Stimulated activated CD4-positive, alpha-beta T cell treated with anti-CD3 and anti-CD28 coated beads, Interleukin-1b, Interleukin-23, amount 100 ng/mL, for 48 hours (primary cell): ENCODE measurements around the gene SLC2A2.
"Not testable (repeated sequence)": the region's sequence is repeated elsewhere in the genome, so short reads cannot be mapped to it uniquely, and the experiment has no call there.

Experiments used
- DNase-seq: peaks from one replicate; pipeline ENCODE4 v3.0.0-alpha.2; 2020

Gene SLC2A2

DNA sequence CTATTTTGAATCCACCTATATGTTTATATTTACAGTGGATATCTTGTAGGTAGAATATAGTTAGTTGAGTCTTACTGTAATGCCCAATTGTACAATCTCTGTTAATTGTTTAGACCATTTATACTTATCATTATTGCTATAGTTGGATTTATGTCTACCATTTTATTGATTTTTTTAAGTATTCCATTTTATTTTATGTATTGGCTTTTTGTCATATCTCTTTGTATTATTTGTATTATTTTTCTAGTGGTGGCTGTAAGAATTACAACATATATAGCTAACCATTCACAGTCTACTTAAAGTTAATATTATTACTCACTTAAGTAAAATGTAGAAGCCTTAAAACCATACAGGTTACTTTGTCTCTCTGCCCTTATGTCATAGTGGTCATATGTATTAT, 46.1 kb downstream of the SLC2A2 start:
- no peak for DNase-seq

DNA sequence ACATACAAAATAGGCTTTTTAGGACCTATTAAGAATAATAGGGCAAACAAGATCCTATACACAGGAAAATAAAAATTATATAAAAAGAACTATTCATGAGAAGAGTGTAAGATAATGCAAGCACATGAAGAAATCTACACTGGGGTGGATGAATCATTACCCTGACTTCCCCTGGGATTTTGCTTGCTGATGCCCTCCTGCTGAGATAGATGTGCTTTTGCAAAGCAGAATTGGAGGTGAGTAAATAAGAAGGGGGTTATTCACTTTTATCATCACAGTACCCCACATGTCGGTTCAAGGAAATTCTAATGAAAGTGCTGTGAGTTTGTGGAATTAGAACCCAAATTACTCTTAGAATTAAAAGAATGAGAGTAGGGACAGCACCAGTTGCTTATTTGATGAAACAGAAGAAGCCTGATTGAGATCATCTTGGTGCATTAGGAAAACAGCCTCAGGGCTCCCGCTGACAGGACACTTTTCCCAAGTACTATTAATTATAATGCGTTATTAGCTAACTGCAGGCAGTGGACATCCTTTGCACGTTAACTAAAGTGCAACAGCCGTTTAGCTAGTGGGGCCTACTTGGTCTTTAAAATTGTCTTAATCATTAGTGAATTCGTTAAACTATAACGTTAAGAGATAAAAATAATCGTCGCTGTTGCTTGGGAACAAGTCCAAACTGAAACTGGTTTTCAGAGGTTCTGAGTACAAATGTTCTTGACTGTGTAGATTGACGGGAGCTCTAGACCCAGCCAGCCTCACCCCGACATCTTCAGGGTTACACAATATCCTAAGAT, 48.4 kb downstream of the SLC2A2 start:
- DNase-seq: no peak

DNA sequence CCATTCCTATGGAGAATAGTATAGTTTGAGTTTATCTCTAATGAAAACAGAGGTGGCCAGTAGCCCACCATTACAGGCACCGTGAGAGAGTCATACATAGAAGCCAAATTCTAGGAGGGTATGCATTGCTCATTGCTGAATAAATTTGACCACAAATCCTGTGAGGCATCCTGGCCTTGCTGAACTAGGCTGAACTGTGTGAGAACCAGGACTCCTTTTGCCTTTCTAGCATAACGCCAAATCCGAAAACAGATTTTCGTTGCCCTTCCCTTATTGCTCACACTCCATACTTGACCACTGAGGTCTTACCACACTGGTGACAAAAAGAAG, 50.4 kb downstream of the SLC2A2 start:
- DNase-seq: no peak

DNA sequence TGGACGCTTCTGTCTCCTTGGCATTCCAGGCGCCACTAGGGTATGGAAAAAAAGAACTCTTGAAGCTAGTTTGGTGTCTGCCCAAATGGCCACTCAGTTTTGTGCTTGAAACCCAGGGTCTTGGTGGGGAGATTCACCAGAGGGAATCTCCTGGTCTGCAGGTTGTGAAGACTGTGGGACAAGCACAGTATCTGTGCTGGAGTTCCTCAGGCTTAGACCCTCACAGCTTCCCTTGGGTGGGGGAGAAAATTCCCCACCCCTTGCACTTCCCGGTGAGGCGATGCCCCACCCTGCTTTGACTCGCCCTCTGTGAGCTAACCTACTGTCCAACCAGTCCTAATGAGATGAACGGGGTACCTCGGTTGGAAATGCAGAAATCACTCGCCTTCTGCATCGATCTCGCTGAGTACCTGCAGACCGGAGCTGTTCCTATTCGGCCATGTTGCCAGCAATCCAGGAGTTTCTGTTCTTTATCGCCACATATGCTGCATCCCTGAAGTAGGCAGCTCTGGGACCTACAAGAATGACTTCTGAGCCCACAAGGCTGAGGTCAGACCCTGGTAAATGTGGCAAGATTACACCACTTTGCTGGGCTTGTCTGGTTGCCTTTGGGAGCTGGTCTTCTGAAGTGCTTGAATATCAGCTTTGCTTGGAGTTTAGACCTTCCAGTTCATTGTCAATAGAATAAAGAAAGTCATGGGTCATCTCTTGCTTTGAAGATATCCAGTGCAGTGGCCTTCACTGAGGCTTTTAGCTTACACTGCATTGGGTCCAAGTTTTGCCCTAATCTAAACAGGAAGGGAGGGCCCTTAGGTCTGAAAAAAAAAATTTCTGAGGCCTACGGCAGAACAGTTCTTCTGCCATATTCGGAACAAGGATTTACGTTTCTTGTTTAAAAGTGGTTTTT, 51.0 kb downstream of the SLC2A2 start:
- DNase-seq: no peak

- DNase-seq: no peak
These were observed 51.6 kb downstream of the SLC2A2 start for GRCh38 chr3:170974872-170975271.

- not testable (repeated sequence) for DNase-seq
These were observed 53.6 kb downstream of the SLC2A2 start for GRCh38 chr3:170972917-170973316.

- DNase-seq: no peak
These were observed 59.4 kb downstream of the SLC2A2 start for GRCh38 chr3:170967126-170967525.

DNA sequence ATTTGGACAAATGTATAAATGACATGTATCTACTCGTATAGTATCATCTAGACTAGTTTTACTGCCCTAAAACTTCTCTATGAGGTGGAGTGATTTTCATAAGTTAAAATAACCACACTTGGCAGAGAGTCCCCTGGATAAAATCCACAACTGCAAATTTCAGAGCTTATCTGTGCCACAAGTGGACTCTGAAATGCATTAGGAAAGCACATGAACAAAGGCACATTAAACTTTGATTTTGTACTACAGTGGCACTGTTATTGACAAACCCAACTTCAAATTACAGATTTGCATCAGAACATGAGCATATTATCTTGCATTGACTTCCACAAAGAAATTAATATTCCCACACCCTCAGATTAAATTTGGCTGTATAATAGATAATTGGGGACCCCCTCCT, 60.0 kb downstream of the SLC2A2 start:
- DNase-seq: no peak

GRCh38 chr3:170962411-170962810, 64.1 kb downstream of the SLC2A2 start:
- DNase-seq: no peak

GRCh38 chr3:170961616-170962400, 64.7 kb downstream of the SLC2A2 start:
- no peak for DNase-seq

DNA sequence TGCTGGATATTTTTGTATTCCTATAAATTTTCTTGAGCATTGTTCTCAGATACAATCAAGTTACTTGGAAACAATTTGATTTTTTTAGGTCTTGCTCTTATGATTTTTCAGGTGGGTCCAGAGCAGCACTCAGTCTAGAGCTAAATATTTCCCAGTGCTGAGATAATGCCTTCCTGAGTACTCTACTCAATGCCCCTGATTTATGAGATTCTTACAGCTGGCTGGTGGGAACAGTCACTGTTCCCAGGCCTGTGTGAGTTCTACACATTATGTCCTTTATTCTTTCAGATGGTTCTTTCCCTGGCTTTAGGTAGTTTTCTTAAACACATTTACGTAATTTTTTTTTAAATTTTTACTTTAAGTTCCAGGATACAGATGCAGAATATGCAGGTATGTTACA, 67.1 kb downstream of the SLC2A2 start:
- DNase-seq: no peak

DNA sequence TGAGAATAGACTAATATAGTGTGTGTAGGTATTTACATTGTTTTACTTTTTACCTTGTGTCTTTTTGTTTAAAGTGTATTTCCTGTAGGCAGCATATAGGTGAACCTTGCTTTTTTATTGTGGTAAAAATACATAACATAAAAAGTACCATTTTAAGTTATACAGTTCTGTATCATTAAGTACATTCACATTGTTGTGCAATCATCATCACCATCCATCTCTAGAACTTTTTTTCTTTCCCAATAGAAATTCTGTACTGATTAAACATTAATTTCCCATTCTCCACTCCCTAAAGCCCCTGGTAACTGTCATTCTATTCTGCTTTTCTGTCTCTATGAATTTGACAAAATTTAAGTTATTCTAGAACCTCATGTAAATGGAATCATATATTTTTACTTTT, 69.9 kb downstream of the SLC2A2 start:
- no peak for DNase-seq

- no peak for DNase-seq
These were observed 72.8 kb downstream of the SLC2A2 start for GRCh38 chr3:170953736-170954135.

DNA sequence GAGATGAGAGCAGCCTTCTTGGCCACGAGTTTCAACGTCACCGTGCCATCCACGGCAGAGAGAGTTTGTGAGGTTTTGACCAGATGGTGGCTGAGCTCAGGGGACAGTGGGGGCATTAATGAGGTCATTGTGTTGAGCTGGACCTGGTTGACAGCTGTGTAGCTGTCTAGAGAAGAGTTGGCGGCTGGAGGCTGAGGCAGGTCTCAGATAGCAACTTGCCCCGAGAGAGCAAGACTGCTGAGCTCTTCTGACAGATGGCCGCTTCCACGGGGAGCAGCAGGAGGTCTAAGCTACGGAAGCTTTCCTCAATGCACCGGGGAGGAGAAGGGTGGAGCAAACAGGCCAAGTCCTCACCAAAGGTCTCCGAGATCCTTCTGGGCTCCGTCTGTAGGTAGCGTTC, 73.3 kb downstream of the SLC2A2 start:
- no peak for DNase-seq

- DNase-seq: no peak
These were observed 77.3 kb downstream of the SLC2A2 start for GRCh38 chr3:170949211-170949610.

DNA sequence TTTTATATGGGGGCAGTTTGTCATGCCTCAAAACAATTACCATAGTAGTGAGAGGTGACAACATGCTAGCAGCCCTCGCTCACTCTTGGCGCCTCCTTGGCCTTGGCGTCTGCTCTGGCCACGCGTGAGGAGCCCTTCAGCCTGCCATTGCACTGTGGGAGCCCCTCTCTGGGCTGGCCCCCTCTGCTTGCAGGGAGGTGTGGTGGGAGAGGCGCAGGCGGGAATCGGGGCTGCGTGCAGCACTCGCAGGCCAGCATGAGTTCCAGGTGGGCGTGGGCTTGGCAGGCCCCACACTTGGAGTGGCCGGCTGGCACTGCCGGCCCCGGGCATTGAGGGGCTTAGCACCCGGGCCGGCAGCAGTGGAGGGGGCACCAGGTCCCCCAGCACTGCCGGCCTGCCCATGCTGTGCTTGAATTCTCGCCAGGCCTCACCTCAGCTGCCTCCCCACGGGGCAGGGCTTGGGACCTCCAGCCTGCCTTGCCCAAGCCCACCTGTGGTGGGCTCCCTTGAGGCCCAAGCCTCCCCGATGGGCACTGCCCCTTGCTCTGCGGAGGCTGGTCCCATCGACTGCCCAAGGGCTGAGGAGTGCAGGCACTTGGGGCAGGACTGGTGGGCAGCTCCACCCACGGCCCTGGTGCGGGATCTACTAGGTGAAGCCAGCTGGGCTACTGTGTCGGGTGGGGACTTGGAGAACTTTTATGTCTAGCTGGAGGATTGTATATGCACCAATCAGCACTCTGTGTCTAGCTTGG, 79.3 kb downstream of the SLC2A2 start:
- DNase-seq: no peak
